Transverse colon (tissue), 4 donors: ENCODE data around the gene PPL.

Experiments
- CTCF ChIP-seq, 5 experiments: fragments of 200-600 bp in 3 of 5; fragments of 450-650 bp in 2 of 5; sonication (generic) in 3 of 5; IDR thresholded peaks; 1 replicate in 2 of 5; 2 replicates in 3 of 5; pipeline ENCODE4 v1.5.1; 2016 to 2017; ENCODE audit warnings: antibody characterized with exemption in 5 of 5, inconsistent platforms in 3 of 5, mild to moderate bottlenecking in 2 of 5, moderate library complexity in 1 of 5
- EP300 ChIP-seq: sonication (generic); formaldehyde crosslinking; IDR thresholded peaks from one replicate; pipeline ENCODE4 v1.6.1; 2017; ENCODE audit warnings: antibody characterized with exemption, low read depth
- POLR2A ChIP-seq: fragments of 450-650 bp; IDR thresholded peaks from one replicate; pipeline ENCODE4 v1.6.1; 2016; ENCODE audit warnings: antibody characterized with exemption, mild to moderate bottlenecking, moderate library complexity
- POLR2AphosphoS5 ChIP-seq, 3 donors: sonication (generic); formaldehyde crosslinking; IDR thresholded peaks; one replicate each; pipeline ENCODE4 v1.6.1; 2016; ENCODE audit warnings: antibody characterized with exemption in 3 of 3

- TF ChIP-seq CTCF (IDR thresholded peaks at IDR 0.05) (no peak), EP300 (no peak), POLR2A (no peak), POLR2AphosphoS5 (IDR thresholded peaks at IDR 0.05) (no peak)
Observed at GRCh38 chr16:4926928-4927327, 10.0 kb downstream of the PPL start.
